SKM-1 treated with dmso at 0.1 percent for 144 hours (cell line): Measurements from ENCODE around the gene KIF5A.

Experiments used
- DNase-seq: peaks from one replicate; lab custom pipeline; 2025; ENCODE audit not compliant: unreplicated experiment; lab: John Stamatoyannopoulos, UW

The KIF5A gene

DNA sequence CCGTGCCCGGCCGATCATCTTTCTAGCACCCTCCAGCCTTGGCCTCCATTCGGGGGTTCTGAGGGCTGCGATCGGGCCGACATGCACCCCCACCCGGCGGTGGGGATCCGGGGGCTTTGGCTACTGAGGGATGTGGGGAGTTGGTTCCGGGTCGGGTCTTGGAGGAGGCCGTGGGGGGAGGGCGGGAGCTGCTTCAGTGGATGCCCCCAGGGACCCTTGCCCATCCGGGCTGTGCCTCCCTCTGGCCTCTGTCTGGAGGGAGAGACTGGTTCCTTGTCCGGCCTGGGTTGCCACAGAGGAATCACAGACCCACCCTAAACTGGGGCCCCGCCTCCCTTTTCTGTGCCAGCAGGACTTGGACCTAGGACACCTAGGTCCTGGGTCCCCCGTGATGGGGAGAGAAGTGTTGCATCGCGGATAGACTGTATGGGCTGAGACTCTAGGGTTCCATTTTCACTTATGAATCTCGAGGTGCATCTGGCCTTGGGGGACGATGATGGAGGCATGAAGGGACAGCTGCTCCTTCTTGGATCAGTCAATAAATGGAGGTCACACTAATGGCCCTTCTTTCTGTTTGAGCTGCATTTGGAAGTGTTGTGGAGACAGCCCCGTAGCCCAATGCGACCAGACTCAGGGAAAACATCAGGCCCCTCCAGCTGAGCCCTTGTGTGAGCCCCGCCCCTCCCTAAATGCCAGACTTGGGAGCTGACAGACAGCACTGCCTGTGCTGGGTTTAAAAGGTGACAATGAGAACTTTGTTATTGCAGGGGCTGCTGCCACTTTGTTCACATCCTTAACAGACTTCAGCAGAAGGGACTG is 55.4 kb downstream of the KIF5A start:
- DNase-seq = no peak

DNA sequence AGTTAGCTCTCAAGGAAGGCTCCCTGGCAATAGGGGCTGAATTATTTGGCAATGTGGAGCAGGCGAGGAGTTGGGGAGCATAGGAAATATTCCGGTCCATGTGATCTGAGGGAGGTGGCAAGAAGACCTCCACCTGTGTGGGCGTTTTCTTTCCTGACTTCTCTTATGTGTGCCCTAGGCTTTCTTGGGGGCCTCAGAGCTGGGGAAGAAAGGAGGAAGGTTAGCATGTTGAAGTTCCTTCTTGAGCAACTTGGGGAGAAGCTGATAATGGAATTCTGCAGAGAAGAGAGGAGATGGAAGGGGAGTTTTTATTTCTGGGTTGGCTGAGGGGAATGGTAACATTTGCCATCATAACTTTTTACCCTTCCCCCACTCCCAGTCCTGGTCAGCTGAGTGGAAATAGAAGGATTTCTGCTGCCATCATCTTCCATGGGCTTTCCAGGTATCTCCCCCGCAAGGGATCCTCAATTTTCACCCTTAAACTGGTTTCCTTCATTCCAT is 56.0 kb downstream of the KIF5A start:
- DNase-seq = no peak

DNA sequence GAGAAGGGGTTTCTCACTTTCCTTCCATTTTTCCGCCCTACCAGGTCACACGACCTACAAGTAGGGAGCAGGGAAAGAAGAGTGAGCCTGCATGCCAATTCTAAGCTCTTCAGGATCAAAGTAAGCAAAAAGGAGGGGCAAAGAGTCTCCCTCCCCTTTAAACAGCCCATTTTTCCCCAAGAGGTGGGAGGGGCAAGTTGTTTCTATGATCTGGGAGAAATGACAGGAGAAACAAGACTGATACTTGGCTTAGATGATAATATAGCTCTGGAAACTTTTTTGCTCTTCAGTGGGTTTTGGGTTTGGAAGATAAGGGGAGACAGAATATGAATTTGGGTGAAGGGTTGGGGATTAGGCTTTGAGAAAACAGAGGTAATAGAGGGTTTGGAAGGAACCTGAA is 56.6 kb downstream of the KIF5A start:
- no peak for DNase-seq

DNA sequence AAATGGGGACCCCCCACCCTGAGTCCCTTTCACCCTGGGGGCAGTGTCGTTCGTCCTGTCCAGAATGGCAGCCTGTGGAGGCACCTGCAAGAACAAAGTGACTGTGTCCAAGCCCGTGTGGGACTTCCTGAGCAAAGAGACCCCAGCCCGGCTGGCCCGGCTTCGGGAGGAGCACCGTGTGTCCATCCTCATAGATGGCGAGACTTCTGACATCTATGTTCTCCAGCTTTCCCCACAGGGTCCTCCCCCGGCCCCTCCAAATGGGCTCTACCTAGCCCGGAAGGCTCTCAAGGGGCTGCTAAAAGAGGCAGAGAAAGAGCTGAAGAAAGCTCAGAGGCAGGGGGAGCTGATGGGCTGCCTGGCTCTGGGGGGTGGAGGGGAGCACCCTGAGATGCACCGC is 57.0 kb downstream of the KIF5A start:
- DNase-seq = no peak

DNA sequence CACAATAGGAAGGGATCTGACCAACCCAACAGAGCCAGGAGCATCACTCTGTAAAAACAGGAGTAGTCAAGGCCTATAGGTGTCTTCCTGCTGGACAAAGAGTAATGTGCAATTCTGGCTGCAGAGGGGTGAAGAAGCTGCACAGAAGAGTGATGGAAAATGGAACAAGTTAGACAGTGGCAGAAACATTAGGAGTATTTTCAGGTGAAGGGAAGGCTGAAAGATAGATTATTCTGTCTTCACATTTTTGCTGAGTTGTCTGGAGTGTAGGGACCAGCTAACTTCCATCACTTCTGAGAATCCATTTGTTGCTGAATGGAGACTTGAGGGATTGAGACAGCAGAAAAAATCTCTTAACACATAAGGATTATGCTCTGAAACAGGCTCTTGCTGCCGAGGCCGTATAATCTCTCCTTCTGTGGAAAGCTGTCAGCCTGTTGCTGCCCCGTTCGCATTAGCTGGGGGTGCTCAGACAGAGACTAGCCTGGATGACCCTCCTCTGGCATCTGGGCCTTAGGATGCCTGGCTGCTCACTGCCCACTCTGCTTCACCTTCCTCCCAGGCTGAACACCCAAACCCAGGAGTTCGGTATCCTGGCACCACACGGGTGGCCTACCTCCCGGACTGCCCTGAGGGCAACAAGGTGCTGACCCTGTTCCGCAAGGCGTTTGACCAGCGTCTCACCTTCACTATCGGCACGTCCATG is 58.3 kb downstream of the KIF5A start:
- DNase-seq = no peak

DNA sequence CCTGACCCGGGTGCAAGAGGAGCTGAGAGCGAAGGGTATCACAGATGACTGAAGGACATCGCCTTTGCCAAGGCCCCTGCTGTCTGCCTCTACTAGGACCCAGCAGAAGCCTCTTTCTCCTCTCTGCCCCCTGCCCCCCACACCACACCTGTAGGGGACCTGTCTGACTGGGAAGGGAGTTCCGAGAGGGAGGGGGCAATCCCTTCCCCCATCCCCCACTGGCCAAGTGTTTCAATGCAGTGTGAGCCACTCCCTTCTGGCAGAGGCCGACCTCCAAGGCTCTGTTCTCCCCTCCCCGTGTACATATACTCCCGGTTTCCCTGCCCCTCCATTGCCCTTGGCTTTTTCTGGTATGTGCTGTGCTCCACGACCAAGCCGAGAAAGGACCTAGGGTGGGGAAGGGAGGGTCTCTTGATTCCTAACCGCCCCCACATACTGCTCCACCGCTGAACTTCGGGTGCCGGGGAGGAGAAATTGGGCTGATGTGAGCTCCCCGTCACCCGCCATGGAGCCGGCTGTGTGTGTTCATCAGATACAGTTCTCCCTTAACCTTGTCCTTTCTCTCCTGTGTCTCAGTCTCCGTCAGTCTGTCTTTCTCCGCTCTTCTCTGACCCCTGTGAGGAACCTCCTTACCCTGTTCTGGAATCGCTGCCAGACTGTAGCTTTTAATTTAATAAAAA is 59.4 kb downstream of the KIF5A start:
- DNase-seq = no peak

DNA sequence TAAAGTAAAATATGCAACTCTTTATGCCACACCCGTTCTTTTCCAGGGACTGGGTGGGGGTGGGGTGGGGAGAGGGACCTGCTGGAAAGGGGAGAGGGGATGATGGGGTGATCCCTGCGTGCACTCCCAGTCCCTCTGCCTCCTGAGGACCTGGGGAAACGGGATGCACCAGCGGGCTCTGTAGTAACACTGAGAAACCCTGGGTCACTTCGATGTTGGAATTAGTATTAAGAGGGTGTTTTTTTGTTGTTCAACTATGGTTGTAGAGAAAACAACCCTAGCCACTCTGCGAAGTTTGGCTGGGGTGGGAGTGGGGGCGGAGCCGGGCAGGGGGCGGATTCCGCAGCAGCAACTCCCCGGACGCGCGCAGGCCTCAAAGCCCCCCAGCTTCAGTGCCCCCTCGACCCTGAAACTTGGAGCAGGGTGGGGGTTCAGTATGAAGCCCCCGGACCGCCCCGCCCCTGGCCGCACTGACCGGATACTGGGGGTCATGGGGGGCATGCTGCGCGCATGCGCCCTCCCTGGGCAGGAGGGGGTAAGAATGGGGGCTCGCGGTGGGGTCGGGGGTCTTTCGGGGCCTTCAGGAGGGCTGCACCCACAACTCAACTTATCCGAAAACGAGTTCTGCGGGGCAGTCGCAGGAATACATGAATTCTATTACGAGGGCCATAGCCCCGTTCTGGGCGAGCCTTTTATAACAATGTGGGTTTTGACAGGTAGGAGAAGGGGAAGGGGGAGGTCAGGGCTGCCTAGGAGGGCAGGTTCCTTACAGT is 60.1 kb downstream of the KIF5A start:
- no peak for DNase-seq

DNA sequence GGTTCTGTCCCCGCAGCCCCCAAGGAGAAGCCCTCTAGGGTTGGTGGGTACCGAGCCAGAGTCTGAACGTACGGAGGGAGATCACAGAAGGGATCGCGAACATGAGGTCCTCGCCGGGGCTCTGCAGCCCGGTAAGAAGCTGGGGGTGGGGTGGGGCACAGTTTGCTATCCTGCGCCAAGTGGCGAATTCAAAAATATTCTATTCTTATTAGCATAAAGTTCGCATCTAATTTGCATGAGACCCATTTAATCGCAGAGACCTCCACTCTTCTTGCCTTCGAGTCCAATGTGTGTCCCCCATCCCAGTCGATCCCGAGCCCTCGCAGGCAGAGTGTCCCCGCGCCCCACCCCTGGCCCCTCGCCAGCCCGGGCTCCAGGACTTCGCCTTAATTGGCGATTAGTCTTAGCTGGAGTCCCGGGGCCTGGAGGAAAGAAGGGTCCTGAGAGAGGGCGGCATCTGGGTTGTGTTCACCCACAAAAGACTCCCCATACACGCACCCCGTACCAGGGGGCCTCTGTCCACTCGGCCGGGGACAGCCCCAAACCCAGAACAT is 60.8 kb downstream of the KIF5A start:
- DNase-seq = no peak

DNA sequence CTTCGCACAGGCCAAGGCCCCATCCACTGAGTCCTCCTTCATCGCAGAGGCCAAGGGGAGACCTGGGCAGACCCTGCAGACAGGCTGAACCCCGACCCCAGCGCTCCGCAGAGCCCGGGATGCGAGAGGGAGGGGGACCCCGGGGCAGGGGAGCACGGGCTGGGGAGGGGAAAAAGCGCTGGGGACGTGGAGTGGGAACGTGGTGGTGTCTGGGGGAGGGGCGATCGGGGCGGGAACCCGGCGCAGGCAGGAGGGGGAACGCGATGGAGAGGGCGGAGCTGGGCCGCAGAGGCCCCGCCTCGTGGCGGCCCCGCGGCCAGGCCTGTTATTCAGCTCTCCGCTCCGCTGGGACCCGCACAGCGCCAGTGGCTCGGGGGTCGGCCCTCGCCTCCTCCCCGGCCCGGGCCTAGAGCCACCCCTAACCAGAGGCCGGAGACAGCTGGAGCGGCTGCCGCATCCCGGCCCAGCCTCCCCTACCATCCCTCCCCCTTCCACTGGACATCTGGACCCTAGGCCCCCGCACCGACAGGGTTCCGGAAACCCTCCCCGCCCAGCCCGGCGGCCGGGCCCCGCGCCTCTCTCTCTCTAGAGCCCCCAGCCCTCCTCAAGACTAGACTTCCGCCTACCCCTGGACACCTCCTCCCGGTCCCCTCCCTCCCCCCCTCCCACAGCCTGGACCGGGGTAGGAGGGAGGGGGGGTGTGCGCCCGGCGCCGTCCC is 61.4 kb downstream of the KIF5A start, which contains the start of gene ARHGEF25:
Gene ARHGEF25, plus strand, starts transcription at position 328 of the 719 bp plus-strand sequence. CDS start 460 bp downstream, outside the sequence.
- DNase-seq = no peak

DNA sequence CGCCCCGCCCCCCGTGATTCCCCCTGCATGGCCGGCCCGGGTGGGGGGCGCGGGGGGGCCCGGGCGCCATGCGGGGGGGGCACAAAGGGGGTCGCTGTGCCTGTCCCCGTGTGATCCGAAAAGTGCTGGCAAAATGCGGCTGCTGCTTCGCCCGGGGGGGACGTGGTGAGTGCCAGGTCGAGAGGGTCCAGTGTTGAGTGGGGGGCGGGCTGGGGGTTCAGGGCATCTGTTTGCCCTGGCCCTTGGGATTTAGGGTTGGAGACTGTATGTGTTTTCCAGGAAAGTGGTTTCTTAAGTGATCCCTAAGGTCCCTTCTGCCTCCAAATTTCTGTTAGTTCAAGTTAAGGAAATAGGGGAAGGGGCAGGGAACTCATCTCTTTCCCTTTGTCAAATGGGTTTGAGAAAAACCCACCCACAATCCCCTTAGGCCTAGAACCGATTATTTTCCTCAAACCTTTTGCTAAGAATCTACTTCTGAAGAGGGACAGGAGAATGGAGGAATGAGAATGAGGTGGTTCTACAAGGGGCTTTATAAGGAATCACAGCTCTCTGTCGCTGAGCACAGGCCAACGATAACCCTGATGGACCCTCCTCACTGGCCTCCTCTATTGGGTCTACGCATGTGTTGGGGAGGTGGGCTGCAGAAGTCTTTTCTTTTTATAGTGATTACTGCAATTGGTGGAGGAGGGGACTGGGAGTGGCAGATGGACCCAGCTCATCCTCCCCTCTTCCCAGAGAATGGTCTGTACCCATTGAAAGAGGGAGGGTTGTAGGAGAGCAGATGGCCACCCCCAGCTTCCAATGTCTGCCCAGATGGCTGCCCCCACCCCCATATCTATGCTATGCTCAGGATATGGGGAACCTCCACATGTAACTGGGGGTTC is 62.2 kb downstream of the KIF5A start:
- no peak for DNase-seq

DNA sequence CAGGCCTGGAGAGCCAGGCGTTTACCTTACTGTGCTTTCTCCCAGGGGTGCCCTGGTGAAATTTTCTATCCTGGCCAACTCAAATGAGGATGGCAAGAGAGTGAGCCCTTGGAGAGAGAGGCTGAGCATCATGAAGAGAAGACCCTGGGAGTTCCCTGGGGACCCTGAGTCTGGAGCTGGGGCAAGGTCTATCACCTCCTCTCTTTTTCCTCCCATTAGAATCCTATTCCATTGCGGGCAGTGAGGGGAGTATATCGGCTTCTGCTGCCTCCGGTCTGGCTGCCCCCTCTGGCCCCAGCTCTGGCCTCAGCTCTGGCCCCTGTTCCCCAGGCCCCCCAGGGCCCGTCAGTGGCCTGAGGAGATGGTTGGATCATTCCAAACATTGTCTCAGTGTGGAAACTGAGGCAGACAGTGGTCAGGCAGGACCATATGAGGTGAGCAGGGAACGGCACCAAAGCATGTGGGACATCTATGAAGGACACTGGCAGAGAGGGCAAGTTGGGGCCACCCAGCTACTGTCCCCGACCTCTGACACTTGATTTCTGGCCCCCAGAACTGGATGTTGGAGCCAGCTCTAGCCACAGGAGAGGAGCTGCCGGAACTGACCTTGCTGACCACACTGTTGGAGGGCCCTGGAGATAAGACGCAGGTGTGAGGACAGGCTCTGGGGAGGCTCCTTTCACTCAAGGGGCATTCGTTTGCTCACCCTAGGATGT is 63.0 kb downstream of the KIF5A start:
- DNase-seq = no peak

DNA sequence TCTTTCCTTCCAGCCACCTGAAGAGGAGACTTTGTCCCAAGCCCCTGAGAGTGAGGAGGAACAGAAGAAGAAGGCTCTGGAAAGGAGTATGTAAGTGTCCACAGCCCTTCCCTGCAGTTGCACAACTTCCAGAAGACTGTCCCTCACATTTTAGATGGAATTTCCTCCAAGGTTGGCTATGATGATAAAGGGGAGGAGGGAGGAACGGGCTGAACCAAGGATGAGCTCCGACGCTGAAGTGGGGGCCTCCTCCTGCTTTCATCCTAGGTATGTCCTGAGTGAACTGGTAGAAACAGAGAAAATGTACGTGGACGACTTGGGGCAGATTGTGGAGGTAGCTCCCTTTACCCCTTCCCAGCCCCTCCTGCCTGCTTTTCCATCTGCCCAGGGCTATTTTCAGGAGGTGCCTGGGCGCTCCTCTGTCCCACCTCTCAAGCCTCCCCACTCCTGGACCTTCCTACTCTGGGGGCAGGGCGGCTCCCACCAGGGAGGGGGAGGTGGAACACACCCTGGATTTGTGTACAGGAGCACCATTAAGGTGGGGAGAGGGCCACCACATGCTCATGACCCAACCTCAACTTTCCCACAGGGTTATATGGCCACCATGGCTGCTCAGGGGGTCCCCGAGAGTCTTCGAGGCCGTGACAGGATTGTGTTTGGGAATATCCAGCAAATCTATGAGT is 63.7 kb downstream of the KIF5A start:
- DNase-seq = no peak

DNA sequence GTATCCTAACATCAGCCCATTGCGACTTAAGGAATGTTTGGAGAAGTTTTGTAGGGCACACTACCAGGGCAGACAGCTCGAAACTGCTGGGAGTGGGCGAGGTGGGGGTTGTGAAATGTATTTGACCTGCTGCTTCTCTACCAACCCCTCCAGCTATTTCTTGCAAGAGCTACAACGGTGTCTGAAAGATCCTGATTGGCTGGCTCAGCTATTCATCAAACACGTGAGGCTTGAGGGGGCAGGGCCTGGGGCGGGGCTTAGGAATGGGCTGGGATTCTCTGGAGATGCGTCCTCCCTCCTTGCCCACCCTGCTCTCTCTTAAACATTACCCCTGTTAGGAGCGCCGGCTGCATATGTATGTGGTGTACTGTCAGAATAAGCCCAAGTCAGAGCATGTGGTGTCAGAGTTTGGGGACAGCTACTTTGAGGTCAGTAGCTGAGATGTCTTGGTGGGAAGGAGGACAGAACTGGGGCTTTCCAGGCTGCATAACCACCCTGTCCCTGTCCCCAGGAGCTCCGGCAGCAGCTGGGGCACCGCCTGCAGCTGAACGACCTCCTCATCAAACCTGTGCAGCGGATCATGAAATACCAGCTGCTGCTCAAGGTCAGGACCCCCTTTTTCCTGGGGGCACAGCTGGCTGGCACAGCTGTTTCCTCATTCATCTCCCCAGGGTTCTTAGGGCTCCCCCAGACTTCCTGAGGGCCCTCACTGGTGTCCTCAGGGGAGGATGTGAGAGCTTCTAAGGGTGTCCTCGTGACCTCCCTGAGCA is 64.5 kb downstream of the KIF5A start:
- DNase-seq = no peak

DNA sequence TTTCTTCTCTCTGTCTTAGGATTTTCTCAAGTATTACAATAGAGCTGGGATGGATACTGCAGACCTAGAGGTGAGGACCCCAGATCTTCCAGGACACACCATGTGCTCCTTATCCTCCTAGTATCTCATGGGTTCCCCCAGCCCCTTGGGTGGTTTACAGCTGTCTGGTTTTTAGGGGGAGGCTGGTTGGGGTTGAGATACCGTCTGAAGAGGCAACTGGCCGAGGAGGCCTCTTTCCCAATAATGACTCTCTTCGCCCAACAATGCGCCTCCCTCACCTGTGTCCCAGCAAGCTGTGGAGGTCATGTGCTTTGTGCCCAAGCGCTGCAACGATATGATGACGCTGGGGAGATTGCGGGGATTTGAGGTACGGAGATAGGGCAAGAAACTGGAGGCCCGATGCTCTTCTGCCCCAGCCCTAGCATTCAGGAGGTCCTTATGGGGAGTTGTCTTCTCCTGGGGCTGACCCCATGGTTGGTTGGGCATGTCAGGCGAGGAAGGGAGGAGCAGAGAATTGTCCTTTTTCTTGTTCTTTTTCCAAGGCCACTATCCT is 65.2 kb downstream of the KIF5A start:
- no peak for DNase-seq

DNA sequence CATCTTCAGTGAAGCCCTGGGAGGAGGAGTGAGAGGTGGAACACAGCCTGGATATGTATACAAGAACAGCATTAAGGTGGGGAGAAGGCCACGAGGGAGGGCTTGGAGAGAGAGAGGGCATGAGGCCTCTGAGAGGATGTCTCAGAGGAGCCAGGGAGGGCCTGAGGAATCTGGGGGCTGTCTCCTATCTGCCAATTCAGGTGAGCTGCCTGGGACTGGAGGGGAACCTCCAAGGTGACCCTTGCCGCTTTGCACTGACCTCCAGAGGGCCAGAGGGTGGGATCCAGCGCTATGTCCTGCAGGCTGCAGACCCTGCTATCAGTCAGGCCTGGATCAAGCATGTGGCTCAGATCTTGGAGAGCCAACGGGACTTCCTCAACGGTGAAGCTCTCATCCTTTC is 65.8 kb downstream of the KIF5A start:
- no peak for DNase-seq

DNA sequence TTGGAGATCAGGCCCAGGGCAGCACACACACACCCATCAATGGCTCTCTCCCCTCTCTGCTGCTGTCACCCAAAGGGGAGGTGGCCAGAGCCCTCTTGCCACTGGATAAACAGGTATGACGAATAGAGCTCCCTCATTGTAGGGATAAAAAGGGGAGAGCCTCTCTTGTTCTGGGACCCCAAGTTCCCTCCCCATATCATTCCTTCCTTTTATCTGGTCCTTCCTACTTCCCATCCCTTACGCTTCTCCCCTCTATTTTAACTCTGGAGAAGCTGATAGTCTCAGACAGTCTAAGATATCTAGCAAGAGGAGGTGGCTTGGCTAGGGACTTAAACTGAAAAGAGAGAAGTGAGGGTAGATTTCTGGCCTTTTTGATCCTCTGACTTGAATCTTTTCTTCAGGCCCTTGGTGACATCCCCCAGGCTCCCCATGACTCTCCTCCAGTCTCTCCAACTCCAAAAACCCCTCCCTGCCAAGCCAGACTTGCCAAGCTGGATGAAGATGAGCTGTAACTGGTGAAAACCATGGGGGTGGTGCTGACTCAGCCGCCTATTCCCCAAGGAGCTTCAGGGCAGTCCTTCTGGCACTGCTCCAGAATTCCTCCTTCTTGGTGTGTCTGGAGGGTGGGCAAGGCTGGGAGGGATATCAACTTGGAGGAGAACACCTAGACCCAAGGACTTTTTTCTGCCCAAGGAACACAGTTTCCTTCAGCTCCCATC is 66.7 kb downstream of the KIF5A start:
- DNase-seq = no peak
